Osteocyte (in vitro differentiated cells): ENCODE measurements around the gene ETV6. TPM values are rescaled to one million over a fixed set of nuclear protein-coding genes. Genes with fewer than 3 reads are reported as not detected.

ENCODE experiments used
- DNase-seq: peaks from one replicate; pipeline ENCODE4 v3.0.0; 2021; ENCODE audit warnings: mixed read lengths; ENCODE audit not compliant: unreplicated experiment; ENCODE audit errors: extremely low spot score
- H3K27ac Mint-ChIP-seq: one replicate; pipeline ENCODE4 v1.8.0; 2021; ENCODE audit warnings: mild to moderate bottlenecking, mixed read lengths; ENCODE audit not compliant: unreplicated experiment
- H3K27me3 Mint-ChIP-seq: one replicate; pipeline ENCODE4 v1.8.0; 2021; ENCODE audit warnings: mixed read lengths; ENCODE audit not compliant: unreplicated experiment
- H3K36me3 Mint-ChIP-seq: one replicate; pipeline ENCODE4 v1.8.0; 2021; ENCODE audit warnings: mixed read lengths; ENCODE audit not compliant: unreplicated experiment
- H3K4me1 Mint-ChIP-seq: one replicate; pipeline ENCODE4 v1.8.0; 2021; ENCODE audit warnings: mixed read lengths; ENCODE audit not compliant: unreplicated experiment
- H3K4me3 Mint-ChIP-seq: one replicate; pipeline ENCODE4 v1.8.0; 2021; ENCODE audit warnings: mild to moderate bottlenecking, moderate library complexity, mixed read lengths; ENCODE audit not compliant: unreplicated experiment
- H3K9me3 Mint-ChIP-seq: one replicate; pipeline ENCODE4 v1.8.0; 2021; ENCODE audit warnings: mixed read lengths; ENCODE audit not compliant: unreplicated experiment
- CTCF ChIP-seq: fragments of 200-600 bp; sonication (generic); IDR thresholded peaks from 2 replicates; pipeline ENCODE4 v1.5.0; 2021; ENCODE audit warnings: antibody characterized with exemption, mild to moderate bottlenecking, moderate library complexity
- long read RNA-seq: library from polyadenylated mRNA; unstranded; transcript quantifications from one replicate; pipeline ENCODE4 v2.0.0, GENCODE V29; 2021
- total RNA-seq: library from RNA; stranded (reverse); gene quantifications from 2 replicates; pipeline ENCODE4 v1.2.1, GENCODE V29; 2021

The ETV6 gene
- total RNA-seq, result 24.4 and 29.4 TPM in 2 replicates
- long read RNA-seq, full-length matches to known transcripts, result 5 of 15 reads
- long read RNA-seq, partial matches to known transcripts, result 6 of 15 reads
- long read RNA-seq, other reads (novel, unspliced or antisense), result 4 of 15 reads

- Mint-ChIP-seq H3K36me3 (no peaks in the 10 kb centered on the region), H3K4me3 (peak within 1 kb of the TSS; percentile 90), H3K4me1 (peaks cover 26% of the 10 kb centered on the region), H3K27me3 (no peaks in the 10 kb centered on the region), H3K27ac (peak within 1 kb of the TSS; percentile 98), H3K9me3 (no peaks in the 10 kb centered on the region)
- peak; percentile 90 for DNase-seq
- no peak for TF ChIP-seq CTCF
These were observed at the start of gene ETV6 for GRCh38 chr12:11649413-11650285. Gene ETV6, plus strand, starts transcription at chr12:11649674. Its CDS starts 454 bp downstream, at chr12:11650128.

GRCh38 chr12:11600199-11600598, 49.3 kb upstream of the ETV6 start:
- no peaks in the 10 kb centered on the region for H3K36me3 Mint-ChIP-seq
- H3K27me3 Mint-ChIP-seq, result peaks cover 4% of the 10 kb centered on the region
- no peaks in the 10 kb centered on the region for H3K9me3 Mint-ChIP-seq

GRCh38 chr12:11601647-11602046, 47.8 kb upstream of the ETV6 start:
- no peaks in the 10 kb centered on the region for H3K36me3 Mint-ChIP-seq
- no peak for DNase-seq
- peaks cover 4% of the 10 kb centered on the region for H3K27me3 Mint-ChIP-seq
- H3K27ac Mint-ChIP-seq, result no peak overlapping the region
- H3K9me3 Mint-ChIP-seq, result no peaks in the 10 kb centered on the region
- peaks cover 10% of the 10 kb centered on the region for H3K4me1 Mint-ChIP-seq
- no peak for TF ChIP-seq CTCF
- no peak overlapping the region for H3K4me3 Mint-ChIP-seq

More at GRCh38 chr12:11600199-11600598, 49.3 kb upstream of the ETV6 start:
- no peak for DNase-seq
- H3K27ac Mint-ChIP-seq, result no peak overlapping the region
- H3K4me1 Mint-ChIP-seq, result peaks cover 8% of the 10 kb centered on the region
- TF ChIP-seq CTCF, result no peak
- H3K4me3 Mint-ChIP-seq, result no peak overlapping the region

GRCh38 chr12:11607313-11608081, 42.0 kb upstream of the ETV6 start:
- peak overlapping the region; percentile 54 for H3K27ac Mint-ChIP-seq
- no peak for DNase-seq
- no peak for TF ChIP-seq CTCF
- no peaks in the 10 kb centered on the region for H3K9me3 Mint-ChIP-seq
- no peak overlapping the region for H3K4me3 Mint-ChIP-seq
- H3K4me1 Mint-ChIP-seq, result peaks cover 18% of the 10 kb centered on the region
- no peaks in the 10 kb centered on the region for H3K36me3 Mint-ChIP-seq
- no peaks in the 10 kb centered on the region for H3K27me3 Mint-ChIP-seq

- DNase-seq, result no peak
- no peak for TF ChIP-seq CTCF
- no peaks in the 10 kb centered on the region for H3K36me3 Mint-ChIP-seq
- H3K9me3 Mint-ChIP-seq, result no peaks in the 10 kb centered on the region
- H3K4me1 Mint-ChIP-seq, result peaks cover 18% of the 10 kb centered on the region
- no peak overlapping the region for H3K27ac Mint-ChIP-seq
- H3K27me3 Mint-ChIP-seq, result no peaks in the 10 kb centered on the region
- no peak overlapping the region for H3K4me3 Mint-ChIP-seq
These were observed 40.4 kb upstream of the ETV6 start for GRCh38 chr12:11609045-11609444.
